ENCODE results near the gene RSAD2. TPM values are rescaled to one million over a fixed set of nuclear protein-coding genes. Genes with fewer than 3 reads are reported as not detected.
A peak's percentile ranks its signal among the peaks of the same experiment; 100 is the strongest.

RSAD2 gene
- total RNA-seq, 1 donor from 2014 or later, result 9.5 TPM

DNA sequence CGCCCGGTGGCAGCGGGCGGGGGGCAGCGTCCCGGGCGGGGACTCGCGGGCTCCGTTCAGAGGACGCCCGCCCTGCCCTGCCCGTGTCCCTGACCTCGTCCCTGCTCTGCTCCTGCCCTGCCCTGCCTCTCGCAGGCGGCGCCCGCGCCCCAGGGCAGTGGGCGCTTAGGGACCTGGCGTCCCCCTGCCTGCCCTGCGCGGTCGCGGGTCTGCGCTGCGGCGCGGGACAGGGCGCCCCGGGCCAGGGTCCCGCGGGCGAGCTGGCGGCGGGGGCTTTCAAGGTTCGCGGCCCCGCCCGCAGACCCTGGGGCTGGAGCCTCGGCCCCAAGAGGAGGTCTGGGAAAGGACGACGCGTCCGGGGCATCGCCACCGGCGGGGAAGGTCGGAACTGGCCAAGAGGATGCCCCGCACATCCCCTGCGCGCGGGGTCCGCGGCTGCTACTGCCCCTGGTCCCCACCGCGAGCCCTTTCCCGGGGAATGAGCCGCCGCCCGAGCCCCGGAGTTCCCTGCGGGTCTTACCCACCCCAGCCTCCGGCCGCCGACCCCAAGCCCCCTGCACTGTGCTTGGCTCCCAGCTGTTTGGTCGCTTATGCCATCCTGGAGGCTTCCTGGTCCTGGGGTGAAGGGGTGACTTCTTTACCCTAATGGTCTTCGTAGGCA lies 40.3 kb downstream of the RSAD2 start:
- peak; percentile 34 for TF ChIP-seq EZH2 (IDR thresholded peaks at IDR 0.05; ENCODE audit: insufficient read depth, low read length)
- no peak for TF ChIP-seq CTCF (IDR thresholded peaks at IDR 0.05; ENCODE audit: insufficient read depth, low read depth, low read length)
- DNase-seq (ENCODE audit: low read depth) (no peak), FAIRE-seq (no peak)
- peaks cover 3% of the 10 kb centered on the region for H3K9me3 Mint-ChIP-seq (ENCODE audit: unreplicated experiment)
- H3K4me1 Mint-ChIP-seq (ENCODE audit: low read depth, unreplicated experiment), result peaks cover 11% of the 10 kb centered on the region
- no peaks in the 10 kb centered on the region for H3K27me3 ChIP-seq (ENCODE audit: insufficient read depth, low read length)
- H2AFZ ChIP-seq (ENCODE audit: low read depth, low read length), result peak overlapping the region; percentile 69
- peaks cover 2% of the 10 kb centered on the region for H3K9me3 ChIP-seq (ENCODE audit: insufficient read depth, low read depth, low read length)
- peak overlapping the region; percentile 76 for H3K4me3 Mint-ChIP-seq (ENCODE audit: unreplicated experiment)
- peaks cover 3% of the 10 kb centered on the region for H3K4me1 ChIP-seq (ENCODE audit: insufficient read depth, low read length)
- H3K36me3 ChIP-seq (ENCODE audit: insufficient read depth, low read length), result no peaks in the 10 kb centered on the region
- peak overlapping the region; percentile 86 for H3K9ac ChIP-seq (ENCODE audit: low read length)
- peaks cover 23% of the 10 kb centered on the region for H4K20me1 ChIP-seq (ENCODE audit: insufficient read depth, low read length)
- H3K27ac Mint-ChIP-seq (ENCODE audit: unreplicated experiment), result no peak overlapping the region
- H3K27ac ChIP-seq (ENCODE audit: low read depth, low read length), result peak overlapping the region; percentile 42
- no peaks in the 10 kb centered on the region for H3K79me2 ChIP-seq (ENCODE audit: insufficient read depth, low read length)
- peak overlapping the region; percentile 93 for H3K4me2 ChIP-seq (ENCODE audit: low read length)
- no peaks in the 10 kb centered on the region for H3K27me3 Mint-ChIP-seq (ENCODE audit: low read depth, unreplicated experiment)
- H3K4me3 ChIP-seq (ENCODE audit: insufficient read depth, low read depth, low read length), result peak overlapping the region; percentile 61
- peaks cover 2% of the 10 kb centered on the region for H3K36me3 Mint-ChIP-seq (ENCODE audit: low read depth, unreplicated experiment)

GRCh38 chr2:6919901-6920742 lies 42.5 kb downstream of the RSAD2 start:
- TF ChIP-seq EZH2 (IDR thresholded peaks at IDR 0.05; ENCODE audit: insufficient read depth, low read length), result no peak
- TF ChIP-seq CTCF (IDR thresholded peaks at IDR 0.05; ENCODE audit: insufficient read depth, low read depth, low read length), result no peak
- Mint-ChIP-seq H3K27me3 (ENCODE audit: low read depth, unreplicated experiment) (peaks cover 4% of the 10 kb centered on the region), H3K36me3 (ENCODE audit: low read depth, unreplicated experiment) (no peaks in the 10 kb centered on the region), H3K4me3 (ENCODE audit: unreplicated experiment) (no peak overlapping the region), H3K4me1 (ENCODE audit: low read depth, unreplicated experiment) (peaks cover 8% of the 10 kb centered on the region), H3K9me3 (ENCODE audit: unreplicated experiment) (no peaks in the 10 kb centered on the region), H3K27ac (ENCODE audit: unreplicated experiment) (no peak overlapping the region)
- H2AFZ ChIP-seq (ENCODE audit: low read depth, low read length), result no peak overlapping the region
- no peak for DNase-seq (ENCODE audit: low read depth)
- peaks cover 2% of the 10 kb centered on the region for H3K9me3 ChIP-seq (ENCODE audit: insufficient read depth, low read depth, low read length)
- no peak overlapping the region for H3K9ac ChIP-seq (ENCODE audit: low read length)
- no peaks in the 10 kb centered on the region for H3K36me3 ChIP-seq (ENCODE audit: insufficient read depth, low read length)
- H3K4me2 ChIP-seq (ENCODE audit: low read length), result peak overlapping the region; percentile 13
- peaks cover 3% of the 10 kb centered on the region for H3K4me1 ChIP-seq (ENCODE audit: insufficient read depth, low read length)
- H4K20me1 ChIP-seq (ENCODE audit: insufficient read depth, low read length), result peaks cover 33% of the 10 kb centered on the region
- no peak overlapping the region for H3K4me3 ChIP-seq (ENCODE audit: insufficient read depth, low read depth, low read length)
- H3K79me2 ChIP-seq (ENCODE audit: insufficient read depth, low read length), result peaks cover 3% of the 10 kb centered on the region
- H3K27me3 ChIP-seq (ENCODE audit: insufficient read depth, low read length), result no peaks in the 10 kb centered on the region
- no peak overlapping the region for H3K27ac ChIP-seq (ENCODE audit: low read depth, low read length)
- FAIRE-seq, result no peak

All from astrocyte (in vitro differentiated cells and primary cell).